H1 (cell line): ENCODE results near the gene BET1L.
"Not testable (repeated sequence)": the region's sequence is repeated elsewhere in the genome, so short reads cannot be mapped to it uniquely, and the experiment has no call there.

Experiments used
- ASH2L ChIP-seq: fragments of 200-600, 300-600 bp; sonication (generic); IDR thresholded peaks from one replicate; pipeline ENCODE4 v1.7.1; 2017; ENCODE audit warnings: low read length
- BCL11A ChIP-seq, 2 experiments: IDR thresholded peaks; one replicate each; pipeline ENCODE4 v1.6.1; 2011; ENCODE audit warnings: low read depth in 2 of 2, low read length in 2 of 2, mild to moderate bottlenecking in 2 of 2
- EP300 ChIP-seq, 2 experiments: IDR thresholded peaks; 1 replicate in 1 of 2; 2 replicates in 1 of 2; pipeline ENCODE4 v1.6.1; 2011 to 2012; ENCODE audit warnings: low read depth in 2 of 2, low read length in 2 of 2, mild to moderate bottlenecking in 2 of 2, borderline replicate concordance in 1 of 2, inconsistent platforms in 1 of 2, moderate library complexity in 1 of 2
- GTF2F1 ChIP-seq: IDR thresholded peaks from 2 replicates; pipeline ENCODE4 v1.6.1; 2012; ENCODE audit warnings: low read depth, low read length, improper control_type of control experiment, borderline replicate concordance
- JUND ChIP-seq: IDR thresholded peaks from 2 replicates; pipeline ENCODE4 v1.6.1; 2011; ENCODE audit warnings: mild to moderate bottlenecking, improper control_type of control experiment, low read length
- MAFK ChIP-seq: IDR thresholded peaks from 2 replicates; pipeline ENCODE4 v1.6.1; 2012; ENCODE audit warnings: low read depth, mild to moderate bottlenecking, improper control_type of control experiment, low read length
- POLR2A ChIP-seq, 2 experiments: IDR thresholded peaks; 1 replicate in 1 of 2; 2 replicates in 1 of 2; pipeline ENCODE4 v1.6.1; 2011; ENCODE audit warnings: low read depth in 2 of 2, low read length in 2 of 2, mild to moderate bottlenecking in 2 of 2; ENCODE audit errors: control extremely low read depth in 1 of 2
- TF ChIP-seq, protein P1 (sequence below), 3 experiments: IDR thresholded peaks; 1 replicate in 2 of 3; 2 replicates in 1 of 3; pipeline versions ENCODE4 v1.5.1 to v1.6.1; 2011; ENCODE audit warnings: low read length in 3 of 3, mild to moderate bottlenecking in 3 of 3, inconsistent platforms in 2 of 3, low read depth in 1 of 3, moderate library complexity in 1 of 3; ENCODE audit not compliant: insufficient read depth in 1 of 3; ENCODE audit errors: control extremely low read depth in 1 of 3

DNA sequence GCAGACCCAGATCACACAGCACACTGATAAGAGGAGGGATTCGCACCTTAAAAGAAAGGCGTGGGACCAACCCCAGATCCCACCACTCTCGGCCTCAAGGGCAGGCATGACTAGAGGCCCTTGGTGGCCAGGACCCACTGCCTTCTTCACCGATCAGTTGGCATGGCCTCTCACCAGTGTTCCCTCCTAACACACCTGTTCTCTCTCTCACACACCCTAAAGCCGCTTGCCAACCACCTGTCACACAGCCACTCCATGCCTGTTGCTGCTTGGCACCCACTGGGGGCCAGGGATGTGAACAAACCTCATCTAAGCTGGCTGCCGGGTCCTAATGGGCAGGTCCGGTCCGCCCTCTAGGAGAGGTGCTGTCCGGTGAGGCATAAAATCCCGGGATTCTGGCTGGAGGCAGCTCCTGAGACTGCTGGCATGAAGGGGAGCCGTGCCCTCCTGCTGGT lies 14.5 kb downstream of the BET1L start, which contains the start of gene SCGB1C1:
- not testable (repeated sequence) for TF ChIP-seq EP300 (IDR thresholded peaks at IDR 0.05; ENCODE audit: borderline replicate concordance in 1 of 2, low read depth in 2 of 2, low read length in 2 of 2); POLR2A (IDR thresholded peaks at IDR 0.05; ENCODE audit: control extremely low read depth in 1 of 2, low read depth in 2 of 2, low read length in 2 of 2); MAFK; GTF2F1; JUND; ASH2L; BCL11A (IDR thresholded peaks at IDR 0.05; ENCODE audit: low read depth in 2 of 2, low read length in 2 of 2)
- TF ChIP-seq, protein P1, sequence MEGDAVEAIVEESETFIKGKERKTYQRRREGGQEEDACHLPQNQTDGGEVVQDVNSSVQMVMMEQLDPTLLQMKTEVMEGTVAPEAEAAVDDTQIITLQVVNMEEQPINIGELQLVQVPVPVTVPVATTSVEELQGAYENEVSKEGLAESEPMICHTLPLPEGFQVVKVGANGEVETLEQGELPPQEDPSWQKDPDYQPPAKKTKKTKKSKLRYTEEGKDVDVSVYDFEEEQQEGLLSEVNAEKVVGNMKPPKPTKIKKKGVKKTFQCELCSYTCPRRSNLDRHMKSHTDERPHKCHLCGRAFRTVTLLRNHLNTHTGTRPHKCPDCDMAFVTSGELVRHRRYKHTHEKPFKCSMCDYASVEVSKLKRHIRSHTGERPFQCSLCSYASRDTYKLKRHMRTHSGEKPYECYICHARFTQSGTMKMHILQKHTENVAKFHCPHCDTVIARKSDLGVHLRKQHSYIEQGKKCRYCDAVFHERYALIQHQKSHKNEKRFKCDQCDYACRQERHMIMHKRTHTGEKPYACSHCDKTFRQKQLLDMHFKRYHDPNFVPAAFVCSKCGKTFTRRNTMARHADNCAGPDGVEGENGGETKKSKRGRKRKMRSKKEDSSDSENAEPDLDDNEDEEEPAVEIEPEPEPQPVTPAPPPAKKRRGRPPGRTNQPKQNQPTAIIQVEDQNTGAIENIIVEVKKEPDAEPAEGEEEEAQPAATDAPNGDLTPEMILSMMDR (IDR thresholded peaks at IDR 0.05; ENCODE audit: control extremely low read depth in 1 of 3, insufficient read depth in 1 of 3, low read depth in 1 of 3, low read length in 3 of 3) = not testable (repeated sequence)
